AG09319 (cell line): ENCODE measurements around the gene EPS15.
"Not testable (repeated sequence)": the region's sequence is repeated elsewhere in the genome, so short reads cannot be mapped to it uniquely, and the experiment has no call there.

Experiments used
- DNase-seq: peaks from one replicate; pipeline ENCODE4 v3.0.0-alpha.2; 2010; ENCODE audit warnings: low read depth; ENCODE audit errors: extremely low read depth
- TF ChIP-seq, protein P1 (sequence below): IDR thresholded peaks from 2 replicates; pipeline ENCODE4 v1.5.1; 2011; ENCODE audit warnings: low read depth, mild to moderate bottlenecking, inconsistent platforms, low read length, moderate library complexity

EPS15 gene

DNA sequence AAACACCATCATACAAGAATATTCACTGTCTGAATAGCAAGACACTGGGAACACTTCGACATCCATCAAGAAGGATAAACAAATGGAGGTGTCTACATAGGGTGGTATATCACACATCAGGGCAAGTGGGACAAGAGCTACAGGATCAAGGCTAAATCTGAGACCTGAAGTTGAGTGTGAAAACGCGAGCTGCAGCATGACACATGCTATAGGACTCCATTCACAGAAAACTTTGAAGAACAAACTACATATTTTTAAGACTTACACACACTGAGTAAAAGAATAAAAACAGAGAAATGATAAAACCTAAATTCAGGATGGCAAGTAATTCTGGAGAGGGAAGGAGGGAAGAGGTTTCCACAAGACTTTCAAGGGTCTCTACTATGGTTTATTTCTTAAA, 190.8 kb downstream of the EPS15 start:
- TF ChIP-seq, protein P1, sequence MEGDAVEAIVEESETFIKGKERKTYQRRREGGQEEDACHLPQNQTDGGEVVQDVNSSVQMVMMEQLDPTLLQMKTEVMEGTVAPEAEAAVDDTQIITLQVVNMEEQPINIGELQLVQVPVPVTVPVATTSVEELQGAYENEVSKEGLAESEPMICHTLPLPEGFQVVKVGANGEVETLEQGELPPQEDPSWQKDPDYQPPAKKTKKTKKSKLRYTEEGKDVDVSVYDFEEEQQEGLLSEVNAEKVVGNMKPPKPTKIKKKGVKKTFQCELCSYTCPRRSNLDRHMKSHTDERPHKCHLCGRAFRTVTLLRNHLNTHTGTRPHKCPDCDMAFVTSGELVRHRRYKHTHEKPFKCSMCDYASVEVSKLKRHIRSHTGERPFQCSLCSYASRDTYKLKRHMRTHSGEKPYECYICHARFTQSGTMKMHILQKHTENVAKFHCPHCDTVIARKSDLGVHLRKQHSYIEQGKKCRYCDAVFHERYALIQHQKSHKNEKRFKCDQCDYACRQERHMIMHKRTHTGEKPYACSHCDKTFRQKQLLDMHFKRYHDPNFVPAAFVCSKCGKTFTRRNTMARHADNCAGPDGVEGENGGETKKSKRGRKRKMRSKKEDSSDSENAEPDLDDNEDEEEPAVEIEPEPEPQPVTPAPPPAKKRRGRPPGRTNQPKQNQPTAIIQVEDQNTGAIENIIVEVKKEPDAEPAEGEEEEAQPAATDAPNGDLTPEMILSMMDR = no peak
- no peak for DNase-seq

DNA sequence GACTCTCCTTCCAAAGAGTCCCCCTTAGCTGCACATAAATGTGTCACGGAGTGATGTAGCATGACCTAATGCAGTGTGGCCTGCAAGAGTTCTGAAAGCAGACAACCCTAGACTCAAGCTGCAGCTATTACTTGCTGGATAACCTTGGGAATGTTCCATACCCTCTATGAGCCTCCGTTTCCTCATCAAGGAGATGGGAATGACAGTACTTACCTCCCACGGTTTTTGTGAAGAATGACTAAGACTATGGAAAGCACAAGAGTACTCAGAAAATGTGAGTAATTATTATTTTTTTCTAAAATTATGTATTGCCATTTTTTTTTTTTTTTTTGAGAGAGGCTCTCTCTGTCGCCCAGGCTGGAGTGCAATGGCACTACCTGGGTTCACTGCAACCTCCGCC, 191.7 kb downstream of the EPS15 start:
- TF ChIP-seq, protein P1 = no peak
- DNase-seq = no peak

DNA sequence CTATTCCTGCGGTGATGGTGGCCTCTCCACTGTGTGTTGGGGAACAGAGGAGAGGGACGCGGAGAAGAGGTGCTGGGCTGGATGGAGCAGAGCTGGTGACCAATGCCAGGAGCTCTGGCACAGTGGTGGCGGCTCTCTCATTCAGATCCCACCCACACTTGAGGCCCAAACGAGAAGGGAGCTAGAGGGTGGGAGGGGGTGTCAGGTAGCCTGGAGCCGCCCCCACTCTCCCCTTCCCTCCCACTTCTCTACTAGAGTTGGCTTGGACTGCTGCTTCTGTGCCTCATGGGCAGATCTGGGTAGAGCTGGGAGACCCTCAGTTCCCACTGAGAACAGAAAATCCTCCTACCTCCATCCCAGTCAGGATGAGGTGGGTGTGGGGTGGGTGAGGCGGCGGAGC, 192.2 kb downstream of the EPS15 start:
- TF ChIP-seq, protein P1 = no peak
- no peak for DNase-seq

DNA sequence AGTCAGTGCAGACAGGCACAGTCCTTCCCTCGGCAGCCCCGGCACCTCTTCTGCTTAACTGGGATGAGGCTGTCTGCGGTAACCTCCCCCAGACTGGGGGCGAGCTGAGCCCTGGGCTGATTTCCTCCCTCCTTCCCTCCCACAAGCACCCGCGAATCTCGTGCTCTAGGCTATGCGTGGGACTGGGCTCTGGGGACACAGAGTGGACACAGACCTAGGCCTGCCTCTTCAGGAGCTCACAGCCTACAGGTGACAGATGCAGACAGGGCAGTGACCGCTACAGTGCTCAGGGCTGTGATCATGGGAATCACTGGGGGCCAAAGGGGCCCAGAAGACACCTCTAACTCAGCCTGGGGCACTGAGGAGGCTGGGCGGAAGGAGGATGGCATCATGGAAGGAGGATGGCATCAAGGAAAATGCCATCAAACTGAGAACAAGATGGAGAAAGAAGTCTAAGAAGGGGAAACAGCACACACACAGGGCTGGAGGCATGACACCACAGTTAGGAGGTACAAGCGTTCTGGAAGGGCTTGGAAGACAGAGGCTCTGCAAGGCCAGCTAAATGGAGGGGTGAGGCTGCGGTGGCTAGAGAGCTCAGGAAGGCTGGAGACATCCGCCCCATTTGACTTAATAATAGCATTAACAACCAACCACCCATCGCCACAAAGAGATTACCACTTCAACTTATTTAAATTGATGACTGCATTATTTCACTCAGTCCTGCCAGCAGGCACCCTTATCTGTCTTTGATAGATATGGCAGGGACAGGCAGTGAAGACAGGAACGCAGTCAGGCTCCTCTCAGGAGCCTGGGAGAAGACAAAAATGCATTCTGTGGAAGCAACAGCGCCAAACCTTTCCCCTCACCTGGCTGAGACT, 192.9 kb downstream of the EPS15 start:
- TF ChIP-seq, protein P1 = no peak
- DNase-seq = no peak

DNA sequence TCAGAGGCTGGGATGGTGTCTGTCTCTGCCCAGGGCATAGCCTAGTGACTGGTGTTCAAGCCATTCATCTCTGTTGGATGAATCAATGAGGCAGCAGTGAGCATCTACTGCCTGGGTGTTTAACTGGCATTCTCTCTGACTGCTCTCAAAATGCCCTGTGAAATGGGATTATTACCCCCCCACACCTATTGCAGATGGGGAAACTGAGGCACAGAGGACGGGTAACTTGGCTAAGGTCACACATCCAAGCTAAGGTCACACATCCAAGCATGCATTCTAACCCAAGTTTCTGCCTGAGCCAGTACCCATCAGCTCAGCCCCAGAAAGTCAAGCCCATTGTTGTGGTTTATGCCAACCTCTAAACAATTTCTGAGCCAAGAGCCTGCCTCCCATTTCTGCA, 193.7 kb downstream of the EPS15 start:
- no peak for DNase-seq
- TF ChIP-seq, protein P1 = no peak

DNA sequence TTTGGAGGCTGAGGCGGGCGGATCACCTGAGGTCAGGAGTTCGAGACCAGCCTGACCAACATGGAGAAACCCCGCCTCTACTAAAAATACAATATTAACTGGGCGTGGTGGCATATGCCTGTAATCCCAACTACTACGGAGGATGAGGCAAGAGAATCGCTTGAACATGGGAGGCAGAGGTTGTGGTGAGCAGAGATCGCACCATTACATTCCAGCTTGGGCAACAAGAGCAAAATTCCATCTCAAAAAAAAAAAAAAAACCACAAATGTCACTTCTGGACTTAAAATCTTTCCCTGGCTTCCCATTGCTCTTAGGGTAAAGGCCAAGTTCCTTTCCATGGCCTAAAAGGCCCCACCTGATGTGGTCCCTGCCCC, 194.1 kb downstream of the EPS15 start:
- not testable (repeated sequence) for DNase-seq

DNA sequence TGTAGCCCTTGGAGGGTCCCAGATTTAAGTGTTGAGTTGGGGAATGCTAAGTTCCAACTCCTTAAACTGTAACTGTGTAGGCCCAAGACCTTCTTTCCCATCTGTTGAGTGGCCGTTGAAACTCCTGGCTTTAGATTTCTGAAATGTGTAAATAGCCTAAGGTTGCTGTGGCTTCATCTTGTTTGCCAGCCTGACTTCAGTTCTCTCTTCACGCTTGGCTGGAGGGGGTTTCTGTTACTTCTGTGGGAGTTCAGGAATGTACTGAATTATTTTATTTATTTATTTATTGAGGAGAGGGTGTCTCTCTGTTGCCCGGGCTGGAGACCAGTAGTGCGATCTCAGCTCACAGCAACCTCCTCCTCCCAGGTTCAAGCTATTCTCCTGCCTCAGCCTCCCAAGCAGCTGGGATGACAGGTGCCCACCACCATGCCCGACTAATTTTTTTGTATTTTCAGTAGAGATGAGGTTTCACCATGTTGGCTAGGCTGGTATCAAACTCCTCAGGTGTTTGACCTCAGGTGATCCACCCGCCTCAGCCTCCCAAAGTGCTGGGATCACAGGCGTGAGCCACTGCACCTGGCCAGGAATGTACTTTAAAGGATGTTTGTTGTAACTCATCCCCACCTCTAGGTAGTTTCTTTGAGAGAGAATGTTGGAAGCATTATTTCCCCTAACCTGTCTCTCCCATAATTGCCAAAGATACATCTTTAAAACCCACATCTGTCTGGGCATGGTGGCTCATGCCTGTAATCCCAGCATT, 194.6 kb downstream of the EPS15 start:
- TF ChIP-seq, protein P1 = no peak
- DNase-seq = no peak
